HepG2 (cell line): Measurements from ENCODE around the gene AMPH. TPM values are rescaled to one million over a fixed set of nuclear protein-coding genes. Genes with fewer than 3 reads are reported as not detected.

Experiments
- ATAC-seq: fragments of 200-7000 bp; cut with Tn5 transposase; 3 replicates; pipeline ENCODE4 v1.9.1; 2020; ENCODE audit warnings: mild to moderate bottlenecking, moderate library complexity
- BruUV-seq: library from RNA; stranded (reverse); fragments of 400-500 nt; replicated peaks from 2 replicates; lab custom pipeline; 2021; lab: Mats Ljungman, UMichigan
- CTCF ChIA-PET: fragments of 300-600 bp; formaldehyde crosslinking; extraction: SDS; loops from one replicate; lab custom pipeline; 2021; ENCODE audit warnings: low total read pairs, inconsistent platforms, low intra/inter-chr PET ratio; lab: Yijun Ruan, JAX
- POLR2A ChIA-PET: fragments of 350-600 bp; sonication (Branson Sonifier 250); formaldehyde crosslinking; loops from one replicate; lab custom pipeline; 2020; ENCODE audit warnings: antibody characterized with exemption, inconsistent platforms; lab: Yijun Ruan, JAX
- DNase-seq: peaks from one replicate; pipeline ENCODE4 v3.0.0-alpha.2; 2015; ENCODE audit warnings: low spot score
- FAIRE-seq: peaks from 3 replicates; lab custom pipeline; 2011; peaks lifted over from hg19 to GRCh38; lab: Jason Lieb, UNC
- H2AFZ ChIP-seq: one replicate; pipeline ENCODE4 v1.6.1; 2011; ENCODE audit warnings: low read length, inconsistent platforms
- H3K27ac ChIP-seq: fragments of 300-600 bp; 3 replicates; pipeline ENCODE4 v1.8.0; 2011; ENCODE audit warnings: mixed run types, mild to moderate bottlenecking, mixed read lengths, low read length, inconsistent platforms; ENCODE audit not compliant: insufficient read depth; ENCODE audit errors: extremely low read length
- H3K27me3 ChIP-seq, 2 experiments: fragments of 200-600 bp in 1 of 2; 2 replicates in 1 of 2; 3 replicates in 1 of 2; pipeline versions ENCODE4 v1.6.0 to v1.8.0; 2011; ENCODE audit warnings: low read length in 2 of 2, mild to moderate bottlenecking in 2 of 2, moderate library complexity in 2 of 2, inconsistent platforms in 1 of 2; ENCODE audit not compliant: insufficient read depth in 2 of 2, control insufficient read depth in 1 of 2
- H3K36me3 ChIP-seq, 2 experiments: fragments of 200-600 bp in 1 of 2; replicated peaks in 1 of 2; 2 replicates in 1 of 2; 3 replicates in 1 of 2; pipeline versions ENCODE4 v1.5.1 to v1.8.0; 2011; ENCODE audit warnings: low read length in 2 of 2, inconsistent platforms in 1 of 2; ENCODE audit not compliant: insufficient read depth in 2 of 2, control insufficient read depth in 1 of 2
- H3K4me1 ChIP-seq: 2 replicates; pipeline ENCODE4 v1.5.1; 2012; ENCODE audit warnings: low read length, inconsistent platforms; ENCODE audit not compliant: insufficient read depth
- H3K4me2 ChIP-seq: 2 replicates; pipeline ENCODE4 v1.6.0; 2011; ENCODE audit warnings: low read depth, low read length, inconsistent platforms
- H3K4me3 ChIP-seq, 3 experiments: fragments of 200-600 bp in 1 of 3; sonication (generic), shearing (Covaris generic) in 1 of 3; replicated peaks in 1 of 3; 2 replicates each; pipeline ENCODE4 v1.5.1; 2011 to 2016; ENCODE audit warnings: low read length in 3 of 3, inconsistent platforms in 2 of 3, low read depth in 2 of 3, mild to moderate bottlenecking in 2 of 3, control low read depth in 1 of 3, mixed read lengths in 1 of 3; ENCODE audit not compliant: insufficient read depth in 1 of 3
- H3K79me2 ChIP-seq: one replicate; pipeline ENCODE4 v1.6.1; 2011; ENCODE audit warnings: low read length, inconsistent platforms; ENCODE audit not compliant: insufficient read depth
- H3K9ac ChIP-seq: 2 replicates; pipeline ENCODE4 v1.6.0; 2011; ENCODE audit warnings: mild to moderate bottlenecking, low read depth, low read length, inconsistent platforms; ENCODE audit not compliant: insufficient read depth
- H3K9me3 ChIP-seq: 2 replicates; pipeline ENCODE4 v1.5.1; 2012; ENCODE audit warnings: mild to moderate bottlenecking, low read length
- H4K20me1 ChIP-seq: 2 replicates; pipeline ENCODE4 v1.6.0; 2011; ENCODE audit warnings: inconsistent platforms, mild to moderate bottlenecking, low read length, moderate library complexity; ENCODE audit not compliant: insufficient read depth
- ATF7-NPFF ChIP-seq: sonication (generic); formaldehyde crosslinking; IDR thresholded peaks from 2 replicates; pipeline ENCODE4 v1.8.1; 2023; ENCODE audit warnings: mild to moderate bottlenecking, low read depth, missing genetic modification reagents, moderate library complexity
- CERS6 ChIP-seq: sonication (generic); formaldehyde crosslinking; IDR thresholded peaks from 2 replicates; pipeline ENCODE4 v1.5.0; 2020; ENCODE audit warnings: missing genetic modification reagents
- CTCF ChIP-seq: sonication (generic); formaldehyde crosslinking; IDR thresholded peaks from 2 replicates; pipeline ENCODE4 v1.5.0; 2020; ENCODE audit warnings: mild to moderate bottlenecking, missing genetic modification reagents, moderate library complexity
- DDIT3 ChIP-seq: sonication (generic); formaldehyde crosslinking; IDR thresholded peaks from 2 replicates; pipeline ENCODE4 v1.4.0; 2020; ENCODE audit warnings: mild to moderate bottlenecking, missing genetic modification reagents
- DRAP1 ChIP-seq: IDR thresholded peaks from 2 replicates; pipeline ENCODE4 v1.6.1; 2016; ENCODE audit warnings: missing genetic modification reagents, missing compliant biosample characterization
- DZIP1 ChIP-seq: sonication (generic); formaldehyde crosslinking; IDR thresholded peaks from 2 replicates; pipeline ENCODE4 v1.5.0; 2020; ENCODE audit warnings: mild to moderate bottlenecking, missing genetic modification reagents
- FOXC1 ChIP-seq: sonication (generic); formaldehyde crosslinking; IDR thresholded peaks from 2 replicates; pipeline ENCODE4 v1.8.0; 2022; ENCODE audit warnings: mild to moderate bottlenecking, missing genetic modification reagents, borderline replicate concordance
- HMG20A ChIP-seq: IDR thresholded peaks from 2 replicates; pipeline ENCODE4 v1.6.1; 2016; ENCODE audit warnings: borderline replicate concordance
- HOXA3 ChIP-seq: sonication (generic); formaldehyde crosslinking; IDR thresholded peaks from 2 replicates; pipeline ENCODE4 v1.5.0; 2020; ENCODE audit warnings: missing genetic modification reagents
- ISL2 ChIP-seq: sonication (generic); formaldehyde crosslinking; IDR thresholded peaks from 2 replicates; pipeline ENCODE4 v1.5.0; 2020; ENCODE audit warnings: missing genetic modification reagents
- JUND ChIP-seq: sonication (generic); formaldehyde crosslinking; IDR thresholded peaks from 2 replicates; pipeline ENCODE4 v1.8.0; 2022; ENCODE audit warnings: mild to moderate bottlenecking, missing genetic modification reagents
- KDM4B ChIP-seq: sonication (generic); formaldehyde crosslinking; IDR thresholded peaks from 2 replicates; pipeline ENCODE4 v1.4.0; 2020; ENCODE audit warnings: missing genetic modification reagents
- PHF5A ChIP-seq: IDR thresholded peaks from one replicate; pipeline ENCODE4 v1.6.1; 2018; ENCODE audit warnings: low read depth, missing genetic modification reagents; ENCODE audit not compliant: unreplicated experiment
- RAD51 ChIP-seq: fragments of 450-650 bp; IDR thresholded peaks from 2 replicates; pipeline ENCODE4 v1.6.1; 2016; ENCODE audit warnings: borderline replicate concordance
- SNAPC5 ChIP-seq: sonication (generic); formaldehyde crosslinking; IDR thresholded peaks from 2 replicates; pipeline ENCODE4 v1.8.1; 2023; ENCODE audit warnings: mild to moderate bottlenecking, missing genetic modification reagents, borderline replicate concordance
- TERF1 ChIP-seq: sonication (generic); formaldehyde crosslinking; IDR thresholded peaks from 2 replicates; pipeline ENCODE4 v1.8.0; 2022; ENCODE audit warnings: mild to moderate bottlenecking, missing genetic modification reagents, moderate library complexity
- ZNF709 ChIP-seq: sonication (generic); formaldehyde crosslinking; IDR thresholded peaks from 2 replicates; pipeline ENCODE4 v1.5.0; 2020; ENCODE audit warnings: mild to moderate bottlenecking, missing genetic modification reagents
- WGBS: methylation state at CpG from one replicate; pipeline ENCODE4 v1.1.6; 2017; ENCODE audit warnings: low lambda C conversion rate; 5-methylcytosine and 5-hydroxymethylcytosine counted together
- in situ Hi-C: cut with HindIII; loops from 2 replicates; pipeline ENCODE4 v1.10.0; 2017; ENCODE audit warnings: low pct_unique_long_range_greater_than_20kb; ENCODE audit not compliant: extremely low pct_ligation_motif_present
- intact Hi-C: fragments of 100-400 bp; cut with micrococcal nuclease; formaldehyde crosslinking; loops from one replicate; pipeline ENCODE4 v1.10.0; 2022; ENCODE audit not compliant: unreplicated experiment
- polyA plus RNA-seq, 8 experiments: library from polyadenylated mRNA; depleted of rRNA in 3 of 8; stranded (reverse) in 7 of 8; unstranded in 1 of 8; fragments of >200 nt; fragmentation: Illumina TruSeq in 4 of 8; extraction: Trizol in 4 of 8; gene quantifications; 2 replicates each; pipeline versions ENCODE4 v1.2.1 to v1.2.3, GENCODE V29; 2011 to 2016; ENCODE audit warnings: low read depth in 4 of 8, missing spikeins in 1 of 8, mixed read lengths in 1 of 8; ENCODE audit not compliant: insufficient read depth in 1 of 8
- total RNA-seq, 5 experiments: library from RNA; depleted of rRNA; stranded (reverse); fragments of >200 nt; fragmentation: Illumina TruSeq; extraction: Trizol; gene quantifications; 2 replicates each; pipeline ENCODE4 v1.2.3, GENCODE V29; 2016; ENCODE audit warnings: low read depth in 1 of 5

AMPH gene
- total and polyA plus RNA-seq, 2 of the 13 experiments (the other 11 are each of a cell fraction or from before 2014, with no cell fraction given) = not detected

- TF ChIP-seq TERF1 (CRISPR knock-in tag) = no peak
- TF ChIP-seq CTCF (CRISPR knock-in tag) = no peak
Measured at GRCh38 chr7:38520741-38521140, 110.4 kb downstream of the AMPH start (continued).

- in situ Hi-C loops = no loop called here
- BruUV-seq = no TSS peak
- TF ChIP-seq ISL2 (CRISPR knock-in tag) (no peak), JUND (CRISPR knock-in tag) (no peak), RAD51 (no peak), DZIP1 (CRISPR knock-in tag) (no peak), DDIT3 (CRISPR knock-in tag) (no peak), FOXC1 (CRISPR knock-in tag) (no peak), HOXA3 (no peak), KDM4B (CRISPR knock-in tag) (no peak), ATF7-NPFF (CRISPR knock-in tag) (no peak), HMG20A (CRISPR knock-in tag) (no peak), SNAPC5 (no peak), DRAP1 (no peak), PHF5A (CRISPR knock-in tag) (no peak), ZNF709 (no peak), CERS6 (CRISPR knock-in tag) (no peak)
Measured at GRCh38 chr7:38518541-38518940, 112.6 kb downstream of the AMPH start.

More at GRCh38 chr7:38518541-38518940, 112.6 kb downstream of the AMPH start:
- intact Hi-C loops = no loop called here
- no peak overlapping the region for H3K27ac ChIP-seq
- no peak overlapping the region for H3K9ac ChIP-seq
- peaks cover 28% of the 10 kb centered on the region; the same call in 1 of the 2 replicates for H3K9me3 ChIP-seq
- no peaks in the 10 kb centered on the region for H4K20me1 ChIP-seq
- H3K4me2 ChIP-seq = no peak overlapping the region
- no peak overlapping the region for H3K4me3 ChIP-seq
- no peak for ATAC-seq
- FAIRE-seq = no peak
- no peak overlapping the region for H2AFZ ChIP-seq
- no peaks in the 10 kb centered on the region for H3K36me3 ChIP-seq
- no peaks in the 10 kb centered on the region for H3K79me2 ChIP-seq
- CTCF ChIA-PET = no interaction called here
- no peaks in the 10 kb centered on the region for H3K27me3 ChIP-seq
- POLR2A ChIA-PET = no interaction called here
- no peak for DNase-seq
- 0% methylated on average over 1 of the region's 1 CpG for WGBS
- no peaks in the 10 kb centered on the region for H3K4me1 ChIP-seq
